ENCODE data around the gene CAMTA1.

DNA sequence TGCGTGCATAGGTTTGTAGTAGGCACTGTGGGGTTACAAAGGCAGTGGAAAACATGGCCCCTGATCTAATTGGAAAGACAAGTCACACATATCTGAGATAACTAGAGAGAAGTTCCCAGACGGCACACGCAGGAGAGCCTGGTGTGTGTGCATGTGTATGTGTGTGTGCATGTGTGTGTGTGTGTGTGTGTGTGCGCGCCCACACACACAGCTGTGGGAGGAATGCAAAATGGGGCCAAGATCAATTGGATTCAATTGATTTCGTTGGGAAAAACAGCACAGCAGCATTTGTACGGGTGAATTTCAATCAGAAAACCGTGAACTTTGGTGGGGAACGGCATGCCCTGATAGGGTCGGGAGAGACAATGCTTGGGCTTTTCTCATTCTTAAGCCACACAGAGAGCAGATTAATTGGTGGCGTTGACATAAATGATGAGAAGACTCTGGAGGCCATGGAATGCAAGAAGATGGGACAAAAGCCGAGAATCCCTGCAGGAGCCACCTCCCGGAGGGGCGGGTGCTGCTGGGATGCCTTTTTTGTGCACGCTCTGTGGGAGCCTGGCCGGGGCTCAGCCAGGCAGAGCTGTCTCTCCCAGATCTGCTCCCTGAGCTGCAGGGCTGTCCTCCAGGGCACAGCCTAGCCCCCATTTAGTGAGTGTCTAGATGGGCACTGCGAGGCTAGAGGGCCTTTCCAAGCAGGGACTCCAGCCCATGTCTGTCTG, 322.0 kb downstream of the CAMTA1 start:
- TF ChIP-seq CTCF (IDR thresholded peaks at IDR 0.05; ENCODE audit: poor library complexity), result no peak
- TF ChIP-seq EZH2 (IDR thresholded peaks at IDR 0.05; ENCODE audit: borderline replicate concordance), result no peak

Measured in hepatocyte (in vitro differentiated cells).